SJCRH30 (cell line): Measurements from ENCODE around the gene OR2V2. TPM values are rescaled to one million over a fixed set of nuclear protein-coding genes. Genes with fewer than 3 reads are reported as not detected.
"Not testable (repeated sequence)": the region's sequence is repeated elsewhere in the genome, so short reads cannot be mapped to it uniquely, and the experiment has no call there.

ENCODE experiments used
- DNase-seq, 2 experiments: peaks; one replicate each; pipeline ENCODE4 v3.0.0-alpha.2; 2015 to 2020
- H3K27ac ChIP-seq: fragments of 250-450 bp; sonication (Bioruptor Pico); 2 replicates; pipeline ENCODE4 v1.5.1; 2020; ENCODE audit warnings: mild to moderate bottlenecking, moderate library complexity
- H3K27me3 ChIP-seq: fragments of 250-450 bp; sonication (Bioruptor Pico); 2 replicates; pipeline ENCODE4 v1.5.1; 2020; ENCODE audit warnings: mild to moderate bottlenecking, moderate library complexity
- H3K36me3 ChIP-seq: fragments of 250-450 bp; sonication (Bioruptor Pico); 2 replicates; pipeline ENCODE4 v1.5.1; 2020; ENCODE audit warnings: mild to moderate bottlenecking, moderate library complexity
- H3K4me1 ChIP-seq: fragments of 250-450 bp; sonication (Bioruptor Pico); 2 replicates; pipeline ENCODE4 v1.5.1; 2020; ENCODE audit warnings: mild to moderate bottlenecking, moderate library complexity
- H3K4me3 ChIP-seq: fragments of 250-450 bp; sonication (Bioruptor Pico); 2 replicates; pipeline ENCODE4 v1.5.1; 2020; ENCODE audit warnings: mild to moderate bottlenecking, moderate library complexity
- H3K9me3 ChIP-seq: fragments of 250-450 bp; sonication (Bioruptor Pico); replicated peaks from 2 replicates; pipeline ENCODE4 v1.5.1; 2020; ENCODE audit warnings: mild to moderate bottlenecking, moderate library complexity
- total RNA-seq: library from RNA; depleted of rRNA; stranded (reverse); fragments of >200 nt; shearing (Covaris generic); gene quantifications from 2 replicates; pipeline ENCODE4 v1.2.3, GENCODE V29; 2014

The OR2V2 gene
- total RNA-seq, 1 experiment from 2014 or later, result not detected

DNA sequence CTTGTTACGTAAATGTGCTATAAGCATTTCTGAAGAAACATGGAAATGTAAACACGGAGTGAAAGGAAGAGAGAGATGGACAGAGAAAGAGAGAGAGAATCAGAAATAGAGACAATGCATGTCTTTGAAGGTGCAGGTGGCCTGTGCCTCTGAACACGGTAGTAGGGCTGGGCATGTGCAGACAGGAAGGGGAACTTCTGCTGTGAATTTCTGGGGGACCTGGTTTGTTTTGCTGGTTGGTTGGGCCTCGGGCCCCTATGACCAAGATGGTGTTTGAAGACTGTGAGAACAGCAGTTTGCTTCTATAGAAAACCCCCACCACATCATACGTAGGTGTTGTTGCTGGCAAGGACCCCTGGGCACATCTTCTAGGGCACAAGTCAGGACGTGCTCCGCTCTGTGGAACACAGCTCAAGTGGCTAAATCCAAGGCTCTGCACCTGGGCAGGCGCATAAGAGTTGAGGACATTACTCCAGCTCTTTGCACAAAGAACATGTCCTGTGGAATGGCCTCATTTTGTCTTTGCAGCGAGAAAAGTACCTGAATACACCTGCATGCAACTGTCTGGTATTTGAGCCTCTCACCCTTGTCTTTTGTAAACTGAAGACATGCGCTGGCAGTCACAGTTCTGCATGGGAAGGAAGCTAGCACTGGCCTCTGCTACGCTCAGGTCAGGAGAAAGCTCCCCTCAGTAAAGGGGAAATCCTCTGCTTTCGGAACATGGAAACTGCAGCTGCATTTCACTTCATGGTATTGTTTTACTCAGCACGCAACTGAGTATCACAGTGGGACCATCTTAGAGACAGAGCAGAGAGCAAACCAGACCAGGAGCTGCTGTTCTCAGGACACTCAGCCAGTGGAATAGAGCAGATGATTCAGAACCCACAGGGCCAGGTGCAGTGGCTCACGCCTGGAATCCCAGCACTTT, 2.7 kb downstream of the OR2V2 start:
- H3K36me3 ChIP-seq, result no peaks in the 10 kb centered on the region
- no peak overlapping the region for H3K4me3 ChIP-seq
- no peak overlapping the region for H3K27ac ChIP-seq
- H3K9me3 ChIP-seq, result no peaks in the 10 kb centered on the region
- H3K4me1 ChIP-seq, result no peaks in the 10 kb centered on the region
- H3K27me3 ChIP-seq, result peaks cover 14% of the 10 kb centered on the region
- DNase-seq, result no peak

DNA sequence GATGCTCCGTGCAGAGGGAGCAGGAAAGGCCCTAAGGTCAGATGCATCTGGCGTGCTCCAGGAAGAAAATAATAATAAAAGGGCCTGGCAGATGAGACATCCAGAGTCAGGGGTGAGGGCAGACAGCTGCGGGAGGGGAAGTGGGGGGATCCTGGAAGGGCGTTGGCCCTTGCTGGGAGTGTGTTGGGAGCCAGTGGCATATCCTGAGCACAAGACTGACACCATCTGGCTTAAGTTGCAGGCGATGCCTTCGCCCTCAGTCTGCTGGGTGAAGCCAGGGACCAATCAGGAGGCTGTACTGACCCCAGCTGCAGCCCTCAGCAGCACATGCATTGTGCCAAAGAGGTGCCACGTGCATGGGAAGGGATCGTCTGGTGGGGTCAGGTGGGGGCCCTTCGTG, 3.8 kb downstream of the OR2V2 start:
- no peak overlapping the region for H3K27ac ChIP-seq
- H3K4me3 ChIP-seq, result no peak overlapping the region
- DNase-seq, result peak; percentile 17 to 29
- no peaks in the 10 kb centered on the region for H3K9me3 ChIP-seq
- peaks cover 14% of the 10 kb centered on the region for H3K27me3 ChIP-seq
- H3K36me3 ChIP-seq, result no peaks in the 10 kb centered on the region
- H3K4me1 ChIP-seq, result no peaks in the 10 kb centered on the region

DNA sequence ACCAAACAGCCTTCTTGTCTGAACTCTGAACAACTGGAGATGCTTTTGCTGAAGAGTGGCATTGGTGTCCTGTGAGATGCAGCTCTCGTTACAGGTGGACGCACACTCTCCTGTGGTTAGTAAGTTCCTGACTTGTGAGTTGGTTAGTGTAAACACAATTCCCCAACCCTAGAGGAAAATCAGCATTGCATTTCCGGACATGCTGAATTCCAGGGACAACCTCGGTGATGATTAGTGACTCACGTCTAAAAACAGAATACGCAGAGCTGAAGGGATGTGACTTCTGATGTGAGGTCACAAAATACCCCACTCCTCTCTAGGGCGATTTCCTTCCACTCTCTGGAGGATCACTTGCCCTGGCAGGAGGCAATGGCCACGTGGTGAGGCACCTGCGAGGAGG, 5.0 kb downstream of the OR2V2 start:
- DNase-seq, result no peak
- Histone ChIP-seq H3K4me1 (no peaks in the 10 kb centered on the region), H3K27me3 (peaks cover 14% of the 10 kb centered on the region), H3K9me3 (no peaks in the 10 kb centered on the region), H3K27ac (no peak overlapping the region), H3K36me3 (no peaks in the 10 kb centered on the region), H3K4me3 (no peak overlapping the region)

DNA sequence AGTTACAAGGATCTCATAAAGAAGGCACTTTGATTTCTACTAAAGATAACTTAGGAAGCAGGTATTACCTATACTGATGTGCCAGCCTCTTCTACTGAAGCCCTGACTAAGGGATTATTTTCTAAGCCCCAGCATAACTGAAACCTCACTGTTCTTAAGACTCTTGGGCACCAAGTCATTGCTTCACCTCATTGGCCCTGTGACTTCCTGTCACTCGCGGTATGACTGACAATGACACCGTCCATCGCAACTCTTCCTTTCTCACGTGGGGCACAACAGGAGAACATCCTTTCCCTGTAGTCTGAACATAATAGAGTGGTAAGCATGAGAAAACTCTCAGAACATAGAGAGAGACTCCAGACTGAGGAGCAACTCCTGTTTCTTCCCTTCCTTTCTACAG, 6.4 kb downstream of the OR2V2 start:
- Histone ChIP-seq H3K9me3 (no peaks in the 10 kb centered on the region), H3K36me3 (no peaks in the 10 kb centered on the region), H3K27ac (no peak overlapping the region), H3K27me3 (peaks cover 9% of the 10 kb centered on the region), H3K4me3 (no peak overlapping the region), H3K4me1 (no peaks in the 10 kb centered on the region)
- DNase-seq, result no peak

DNA sequence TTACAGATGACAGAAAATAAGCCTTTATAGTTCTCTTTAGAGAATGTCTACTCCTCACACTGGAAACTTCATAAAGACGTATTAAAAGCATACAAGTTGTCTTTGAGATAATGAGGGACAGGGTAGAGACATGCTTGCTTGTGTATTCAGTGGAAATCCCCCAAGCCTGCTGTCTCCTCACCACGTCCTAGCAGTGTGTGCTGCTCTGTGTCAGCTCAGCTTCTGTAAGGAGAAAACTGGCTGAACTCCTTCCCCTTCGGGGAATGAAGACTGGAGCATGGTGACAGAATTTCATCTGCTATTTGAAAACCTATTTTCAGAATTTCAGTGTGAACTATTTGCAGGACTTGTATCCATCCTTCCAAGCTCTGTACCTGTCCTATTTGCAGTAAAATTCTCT, 9.4 kb downstream of the OR2V2 start:
- Histone ChIP-seq H3K4me1 (peaks cover 11% of the 10 kb centered on the region), H3K27me3 (no peaks in the 10 kb centered on the region), H3K36me3 (no peaks in the 10 kb centered on the region), H3K27ac (no peak overlapping the region), H3K9me3 (no peaks in the 10 kb centered on the region), H3K4me3 (no peak overlapping the region)
- no peak for DNase-seq

DNA sequence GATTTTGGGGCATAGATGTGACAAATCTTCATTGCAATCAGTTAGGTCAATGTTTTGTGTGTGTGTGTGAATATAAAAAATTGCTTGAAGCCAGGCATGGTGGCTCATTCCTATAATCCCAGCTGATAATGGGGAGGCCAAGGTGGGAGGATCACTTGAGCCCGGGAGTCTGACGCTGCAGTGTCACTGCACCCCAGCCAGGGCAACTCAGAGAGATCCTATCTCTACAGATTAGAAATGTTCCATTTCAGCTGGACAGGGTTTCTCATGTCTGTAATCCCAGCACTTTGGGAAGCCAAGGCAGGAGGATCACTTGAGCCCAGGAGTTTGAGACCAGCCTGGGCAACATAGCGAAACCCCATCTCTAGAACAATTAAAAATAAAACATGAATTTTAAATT, 11.5 kb downstream of the OR2V2 start:
- Histone ChIP-seq H3K9me3 (no peaks in the 10 kb centered on the region), H3K27me3 (no peaks in the 10 kb centered on the region), H3K4me3 (no peak overlapping the region), H3K36me3 (no peaks in the 10 kb centered on the region), H3K4me1 (peaks cover 11% of the 10 kb centered on the region), H3K27ac (no peak overlapping the region)
- no peak for DNase-seq

DNA sequence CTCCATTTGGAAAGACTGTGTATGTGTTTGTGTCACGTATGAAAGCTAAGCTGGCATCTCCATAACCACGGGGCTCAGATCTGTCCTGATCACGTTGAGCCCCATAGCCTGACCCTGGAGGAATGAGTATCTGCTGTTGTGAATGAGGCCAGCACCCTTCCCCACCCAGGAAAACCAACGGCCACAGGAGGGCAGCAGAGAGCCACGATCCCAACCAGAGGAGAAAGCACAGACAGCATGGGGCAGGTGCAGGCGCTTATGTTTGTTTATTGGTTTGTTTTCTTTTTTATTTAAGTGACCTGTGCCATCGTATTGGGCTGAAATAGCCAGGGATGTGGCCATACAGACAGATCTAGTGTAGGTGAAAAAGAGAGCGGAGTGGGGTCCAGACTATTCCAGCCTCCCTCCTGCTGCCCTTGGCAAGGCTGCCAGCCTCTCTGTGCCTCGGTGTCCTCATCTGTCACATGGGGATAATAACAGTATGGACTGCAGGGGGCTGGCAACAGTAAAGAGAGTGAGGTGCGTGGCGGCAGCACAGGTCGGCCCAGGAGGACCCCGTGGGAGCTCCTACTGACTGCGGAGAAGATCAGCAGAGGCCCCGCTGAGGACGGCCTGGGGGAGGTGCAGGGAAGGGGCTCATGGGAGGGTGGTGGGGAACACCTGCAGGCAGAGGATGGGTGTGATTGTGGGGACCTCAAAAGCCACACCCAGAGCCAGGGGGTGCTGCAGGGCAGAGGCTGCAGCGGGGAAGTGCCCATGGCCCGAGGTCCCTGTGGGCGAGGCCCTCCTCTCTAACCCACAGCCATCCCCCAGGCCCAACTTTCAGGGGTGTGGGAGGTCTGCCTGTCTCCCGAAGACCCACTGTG, 12.1 kb downstream of the OR2V2 start:
- no peaks in the 10 kb centered on the region for H3K27me3 ChIP-seq
- peaks cover 11% of the 10 kb centered on the region for H3K4me1 ChIP-seq
- peak; percentile 85 to 95 for DNase-seq
- peak overlapping the region; percentile 67 for H3K4me3 ChIP-seq
- no peaks in the 10 kb centered on the region for H3K36me3 ChIP-seq
- H3K27ac ChIP-seq, result no peak overlapping the region
- no peaks in the 10 kb centered on the region for H3K9me3 ChIP-seq

DNA sequence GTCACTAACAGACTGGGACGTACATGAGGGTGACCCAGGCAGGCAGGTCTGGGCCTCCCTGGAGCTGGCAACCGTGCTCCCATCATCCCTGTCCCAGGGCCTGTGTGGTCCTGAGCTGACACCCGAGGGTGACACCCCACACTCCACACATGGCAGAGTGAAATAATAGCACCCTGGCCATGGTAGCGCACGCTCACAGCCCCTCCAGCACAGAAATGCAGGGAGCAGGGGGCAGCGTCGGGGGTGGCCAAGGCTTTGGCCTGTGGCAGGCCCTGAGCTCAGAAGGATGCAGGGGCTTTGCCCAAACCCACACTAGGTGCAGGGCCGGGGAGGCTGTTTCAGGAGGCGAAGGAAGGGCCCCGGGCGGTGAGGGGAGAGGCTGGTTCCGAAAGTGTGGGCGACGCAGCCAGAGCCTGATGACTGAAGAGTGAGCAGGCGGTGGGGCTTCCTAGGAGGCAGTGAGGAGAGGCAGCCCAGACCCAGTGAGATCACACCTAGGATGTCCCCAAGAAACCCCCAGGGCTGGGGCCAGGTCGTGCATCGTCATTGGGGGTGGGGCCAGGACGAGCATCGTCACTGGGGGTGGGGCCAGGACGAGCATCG, 12.9 kb downstream of the OR2V2 start:
- no peaks in the 10 kb centered on the region for H3K27me3 ChIP-seq
- H3K27ac ChIP-seq, result peak overlapping the region; percentile 62
- H3K9me3 ChIP-seq, result no peaks in the 10 kb centered on the region
- DNase-seq, result peak; percentile 75 to 77
- H3K36me3 ChIP-seq, result no peaks in the 10 kb centered on the region
- H3K4me3 ChIP-seq, result peak overlapping the region; percentile 67
- H3K4me1 ChIP-seq, result peaks cover 11% of the 10 kb centered on the region

DNA sequence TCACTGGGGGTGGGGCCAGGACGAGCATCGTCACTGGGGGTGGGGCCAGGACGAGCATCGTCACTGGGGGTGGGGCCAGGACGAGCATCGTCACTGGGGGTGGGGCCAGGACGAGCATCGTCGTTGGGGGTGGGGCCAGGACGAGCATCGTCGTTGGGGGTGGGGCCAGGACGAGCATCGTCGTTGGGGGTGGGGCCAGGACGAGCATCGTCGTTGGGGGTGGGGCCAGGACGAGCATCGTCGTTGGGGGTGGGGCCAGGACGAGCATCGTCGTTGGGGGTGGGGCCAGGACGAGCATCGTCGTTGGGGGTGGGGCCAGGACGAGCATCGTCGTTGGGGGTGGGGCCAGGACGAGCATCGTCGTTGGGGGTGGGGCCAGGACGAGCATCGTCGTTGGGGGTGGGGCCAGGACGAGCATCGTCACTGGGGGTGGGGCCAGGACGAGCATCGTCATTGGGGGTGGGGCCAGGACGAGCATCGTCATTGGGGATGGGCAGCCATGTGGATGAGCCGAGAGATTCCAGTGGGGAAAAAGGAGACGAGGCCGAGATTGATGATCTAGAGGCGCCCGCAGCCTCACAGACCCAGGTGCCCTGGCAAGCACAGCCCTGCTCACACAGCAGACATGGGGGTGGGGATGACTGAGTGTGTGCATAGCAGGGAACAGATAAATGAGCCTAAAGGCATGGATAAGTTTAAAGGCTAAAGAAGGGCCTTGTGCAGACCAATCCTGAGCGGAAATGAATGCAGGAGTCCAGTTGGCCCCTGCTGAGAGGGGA, 13.6 kb downstream of the OR2V2 start:
- not testable (repeated sequence) for H3K36me3 ChIP-seq, H3K27me3 ChIP-seq, H3K9me3 ChIP-seq
- peak overlapping the region; percentile 24 for H3K27ac ChIP-seq
- peaks cover 11% of the 10 kb centered on the region for H3K4me1 ChIP-seq
- H3K4me3 ChIP-seq, result peak overlapping the region; percentile 67
- DNase-seq, result peak; percentile 80 to 87

DNA sequence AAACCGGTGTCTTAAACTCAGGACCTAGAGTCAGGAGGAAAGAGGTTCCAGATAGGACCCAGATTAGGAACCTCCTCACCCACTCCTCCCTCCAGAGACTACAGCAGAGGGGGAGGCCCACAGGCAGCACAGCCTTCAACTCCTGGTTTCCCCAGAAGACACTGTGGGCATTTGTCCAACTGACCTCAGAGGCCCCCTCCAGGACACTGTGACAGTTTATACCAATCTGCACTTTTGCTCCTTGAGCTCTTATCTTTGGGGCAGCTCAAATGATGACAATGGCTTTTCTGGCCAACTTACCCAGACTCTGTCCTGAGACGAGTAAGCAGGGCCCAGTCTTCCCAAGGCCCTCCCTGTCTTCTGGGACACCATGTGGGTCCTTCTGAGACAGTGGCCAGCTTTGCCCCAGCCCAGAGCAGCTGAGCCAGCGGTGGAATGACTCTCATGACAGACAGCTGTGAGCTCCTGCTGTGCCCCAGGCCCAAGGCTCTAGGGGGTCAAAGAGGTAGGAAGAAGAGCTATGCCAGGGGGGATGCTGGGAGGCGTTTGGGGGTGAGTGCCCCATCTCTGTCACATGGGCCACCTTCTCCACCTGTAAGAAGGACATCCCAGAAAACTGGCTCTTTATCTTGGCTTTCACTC, 14.3 kb downstream of the OR2V2 start:
- Histone ChIP-seq H3K4me1 (peaks cover 11% of the 10 kb centered on the region), H3K27ac (peak overlapping the region; percentile 24), H3K9me3 (no peaks in the 10 kb centered on the region), H3K36me3 (no peaks in the 10 kb centered on the region), H3K4me3 (peak overlapping the region; percentile 53), H3K27me3 (no peaks in the 10 kb centered on the region)
- DNase-seq, result no peak

DNA sequence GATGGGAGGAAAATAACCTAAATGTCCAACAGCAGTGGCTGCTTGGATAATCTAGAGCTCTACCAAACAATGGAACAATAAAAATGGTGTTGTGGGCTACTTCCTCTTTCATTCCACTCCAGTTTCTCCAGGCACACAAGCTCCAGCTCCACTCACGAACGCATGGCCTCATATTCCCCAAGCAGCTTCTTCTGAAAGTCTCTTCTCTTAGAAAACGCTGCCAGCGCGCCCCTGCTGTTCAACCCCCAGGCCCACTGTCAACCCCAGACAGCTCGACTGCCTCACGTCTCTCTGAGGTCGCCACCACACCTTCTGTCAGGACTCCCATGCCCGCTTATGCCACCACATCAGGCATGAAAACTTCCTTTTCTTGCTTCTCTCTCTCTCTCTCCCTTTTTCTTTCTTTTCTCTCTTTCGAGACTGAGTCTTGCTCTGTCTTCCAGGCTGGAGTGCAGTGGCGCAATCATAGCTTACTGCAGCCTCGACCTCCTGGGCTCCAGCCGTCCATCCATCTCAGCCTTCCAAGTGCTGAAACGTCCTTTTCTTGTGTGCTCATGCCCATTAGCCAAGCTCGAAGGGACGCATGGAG, 16.2 kb downstream of the OR2V2 start:
- no peak for DNase-seq
- Histone ChIP-seq H3K4me1 (peaks cover 11% of the 10 kb centered on the region), H3K36me3 (no peaks in the 10 kb centered on the region), H3K4me3 (no peak overlapping the region), H3K27ac (no peak overlapping the region), H3K27me3 (no peaks in the 10 kb centered on the region), H3K9me3 (no peaks in the 10 kb centered on the region)

DNA sequence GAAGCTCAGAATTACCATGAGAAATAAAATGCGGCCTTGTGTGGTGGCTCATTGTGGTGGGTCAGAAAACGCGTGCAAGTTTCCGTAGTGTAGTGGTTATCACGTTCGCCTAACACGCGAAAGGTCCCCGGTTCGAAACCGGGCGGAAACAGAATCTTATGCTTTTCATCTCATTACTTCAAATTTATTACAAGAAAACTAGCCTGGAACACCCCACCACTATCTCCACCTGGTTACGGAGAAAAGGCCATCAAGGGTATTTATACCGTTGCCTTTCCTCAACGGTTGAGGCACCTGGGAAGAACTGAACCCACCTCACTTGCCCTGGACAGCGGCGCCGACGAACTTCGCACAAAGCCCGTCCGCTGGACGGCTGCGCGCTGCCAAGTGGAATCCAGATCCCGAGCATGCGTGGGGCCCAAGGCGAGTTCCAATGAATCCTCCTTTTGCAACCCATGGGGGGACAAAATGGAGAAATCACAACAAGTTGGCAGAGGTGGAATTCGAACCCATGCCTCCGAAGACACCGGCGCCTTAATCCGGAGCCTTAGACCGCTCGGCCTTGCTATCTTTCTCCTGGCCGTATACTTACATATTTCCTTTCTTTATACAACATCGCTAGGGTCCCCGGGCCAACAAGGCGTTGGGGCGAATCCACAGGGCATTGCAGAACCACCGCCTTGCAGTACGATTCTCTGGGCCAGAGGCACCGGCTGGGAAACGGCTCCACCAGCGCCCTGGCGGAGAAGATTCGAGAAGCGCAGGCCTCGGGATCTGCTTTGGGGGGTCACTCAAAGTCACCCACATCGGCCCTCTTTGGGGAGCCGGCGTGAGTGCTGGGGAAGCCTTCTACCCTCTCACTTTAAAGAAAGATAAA, 16.9 kb downstream of the OR2V2 start:
- Histone ChIP-seq H3K4me3 (no peak overlapping the region), H3K4me1 (peaks cover 11% of the 10 kb centered on the region), H3K9me3 (no peaks in the 10 kb centered on the region), H3K27ac (no peak overlapping the region), H3K36me3 (no peaks in the 10 kb centered on the region), H3K27me3 (no peaks in the 10 kb centered on the region)
- peak in 1 of 2 experiments; percentile 33 for DNase-seq
